ENCODE measurements around the gene RBKS. TPM values are rescaled to one million over a fixed set of nuclear protein-coding genes. Genes with fewer than 3 reads are reported as not detected.
A peak's percentile ranks its signal among the peaks of the same experiment; 100 is the strongest.

The RBKS gene
- total and polyA plus RNA-seq, 2 of the 13 experiments (the other 11 are each of a cell fraction or from before 2014, with no cell fraction given), result 7.7 to 8.3 TPM

DNA sequence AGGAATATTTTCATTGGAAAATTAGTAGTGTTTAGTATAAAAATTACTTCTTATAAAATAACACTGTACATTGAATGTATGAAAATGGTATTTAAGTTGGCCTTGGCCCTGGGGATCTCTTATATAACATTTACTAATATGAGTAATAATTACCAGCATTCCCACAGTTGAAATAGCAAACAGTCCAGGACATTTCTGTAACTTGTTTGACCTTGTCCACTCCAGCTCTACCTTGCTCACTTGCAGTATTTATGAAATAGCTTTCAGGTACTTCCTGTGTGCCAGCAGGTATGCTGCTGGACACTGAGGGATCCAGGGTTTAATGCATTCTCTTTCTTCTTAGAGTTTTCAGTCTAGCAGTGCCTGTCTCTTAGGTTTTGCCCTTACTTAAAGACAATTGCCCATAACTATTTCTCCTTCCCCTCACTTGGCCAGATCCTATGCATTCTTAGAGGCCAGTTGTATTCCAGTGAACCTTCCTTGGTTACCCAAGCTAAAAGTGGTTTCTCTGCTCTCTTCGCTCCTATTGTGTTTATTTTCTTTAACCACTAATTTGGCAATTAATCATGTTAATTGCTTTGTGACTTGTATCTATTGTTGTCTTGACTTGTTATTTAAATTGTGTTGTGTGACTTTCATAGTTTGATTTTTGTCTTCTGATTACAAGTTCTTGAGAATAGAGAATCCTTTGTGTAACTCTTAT lies 26.3 kb upstream of the RBKS start (continued):
- TF ChIP-seq, protein P1, sequence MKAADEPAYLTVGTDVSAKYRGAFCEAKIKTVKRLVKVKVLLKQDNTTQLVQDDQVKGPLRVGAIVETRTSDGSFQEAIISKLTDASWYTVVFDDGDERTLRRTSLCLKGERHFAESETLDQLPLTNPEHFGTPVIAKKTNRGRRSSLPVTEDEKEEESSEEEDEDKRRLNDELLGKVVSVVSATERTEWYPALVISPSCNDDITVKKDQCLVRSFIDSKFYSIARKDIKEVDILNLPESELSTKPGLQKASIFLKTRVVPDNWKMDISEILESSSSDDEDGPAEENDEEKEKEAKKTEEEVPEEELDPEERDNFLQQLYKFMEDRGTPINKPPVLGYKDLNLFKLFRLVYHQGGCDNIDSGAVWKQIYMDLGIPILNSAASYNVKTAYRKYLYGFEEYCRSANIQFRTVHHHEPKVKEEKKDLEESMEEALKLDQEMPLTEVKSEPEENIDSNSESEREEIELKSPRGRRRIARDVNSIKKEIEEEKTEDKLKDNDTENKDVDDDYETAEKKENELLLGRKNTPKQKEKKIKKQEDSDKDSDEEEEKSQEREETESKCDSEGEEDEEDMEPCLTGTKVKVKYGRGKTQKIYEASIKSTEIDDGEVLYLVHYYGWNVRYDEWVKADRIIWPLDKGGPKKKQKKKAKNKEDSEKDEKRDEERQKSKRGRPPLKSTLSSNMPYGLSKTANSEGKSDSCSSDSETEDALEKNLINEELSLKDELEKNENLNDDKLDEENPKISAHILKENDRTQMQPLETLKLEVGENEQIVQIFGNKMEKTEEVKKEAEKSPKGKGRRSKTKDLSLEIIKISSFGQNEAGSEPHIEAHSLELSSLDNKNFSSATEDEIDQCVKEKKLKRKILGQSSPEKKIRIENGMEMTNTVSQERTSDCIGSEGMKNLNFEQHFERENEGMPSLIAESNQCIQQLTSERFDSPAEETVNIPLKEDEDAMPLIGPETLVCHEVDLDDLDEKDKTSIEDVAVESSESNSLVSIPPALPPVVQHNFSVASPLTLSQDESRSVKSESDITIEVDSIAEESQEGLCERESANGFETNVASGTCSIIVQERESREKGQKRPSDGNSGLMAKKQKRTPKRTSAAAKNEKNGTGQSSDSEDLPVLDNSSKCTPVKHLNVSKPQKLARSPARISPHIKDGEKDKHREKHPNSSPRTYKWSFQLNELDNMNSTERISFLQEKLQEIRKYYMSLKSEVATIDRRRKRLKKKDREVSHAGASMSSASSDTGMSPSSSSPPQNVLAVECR (CRISPR knock-in tag; IDR thresholded peaks at IDR 0.05; ENCODE audit: borderline replicate concordance), result no peak
- TF ChIP-seq TEAD2 (CRISPR knock-in tag; IDR thresholded peaks at IDR 0.05) (no peak), PCBP2 (optimal IDR thresholded peaks at IDR 0.05; ENCODE audit: low read depth, low read length, poor library complexity, severe bottlenecking) (no peak), NFKB2 (CRISPR knock-in tag; IDR thresholded peaks at IDR 0.05; ENCODE audit: borderline replicate concordance) (no peak), ZNF776 (CRISPR knock-in tag; IDR thresholded peaks at IDR 0.05) (no peak), FOXO1 (CRISPR knock-in tag; IDR thresholded peaks at IDR 0.05) (peak; percentile 38; the same call in 1 of the 2 replicates), NR1H2 (CRISPR knock-in tag; IDR thresholded peaks at IDR 0.05; ENCODE audit: borderline replicate concordance, low read depth) (no peak), MYC (CRISPR knock-in tag; IDR thresholded peaks at IDR 0.05; ENCODE audit: borderline replicate concordance) (no peak), JUN (CRISPR knock-in tag; IDR thresholded peaks at IDR 0.05) (no peak), NCOR1 (IDR thresholded peaks at IDR 0.05; ENCODE audit: borderline replicate concordance, low read length) (no peak)
- TF ChIP-seq, protein P2, sequence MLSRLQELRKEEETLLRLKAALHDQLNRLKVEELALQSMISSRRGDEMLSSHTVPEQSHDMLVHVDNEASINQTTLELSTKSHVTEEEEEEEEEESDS (CRISPR knock-in tag; IDR thresholded peaks at IDR 0.05; ENCODE audit: borderline replicate concordance), result no peak
- TF ChIP-seq, protein P3, sequence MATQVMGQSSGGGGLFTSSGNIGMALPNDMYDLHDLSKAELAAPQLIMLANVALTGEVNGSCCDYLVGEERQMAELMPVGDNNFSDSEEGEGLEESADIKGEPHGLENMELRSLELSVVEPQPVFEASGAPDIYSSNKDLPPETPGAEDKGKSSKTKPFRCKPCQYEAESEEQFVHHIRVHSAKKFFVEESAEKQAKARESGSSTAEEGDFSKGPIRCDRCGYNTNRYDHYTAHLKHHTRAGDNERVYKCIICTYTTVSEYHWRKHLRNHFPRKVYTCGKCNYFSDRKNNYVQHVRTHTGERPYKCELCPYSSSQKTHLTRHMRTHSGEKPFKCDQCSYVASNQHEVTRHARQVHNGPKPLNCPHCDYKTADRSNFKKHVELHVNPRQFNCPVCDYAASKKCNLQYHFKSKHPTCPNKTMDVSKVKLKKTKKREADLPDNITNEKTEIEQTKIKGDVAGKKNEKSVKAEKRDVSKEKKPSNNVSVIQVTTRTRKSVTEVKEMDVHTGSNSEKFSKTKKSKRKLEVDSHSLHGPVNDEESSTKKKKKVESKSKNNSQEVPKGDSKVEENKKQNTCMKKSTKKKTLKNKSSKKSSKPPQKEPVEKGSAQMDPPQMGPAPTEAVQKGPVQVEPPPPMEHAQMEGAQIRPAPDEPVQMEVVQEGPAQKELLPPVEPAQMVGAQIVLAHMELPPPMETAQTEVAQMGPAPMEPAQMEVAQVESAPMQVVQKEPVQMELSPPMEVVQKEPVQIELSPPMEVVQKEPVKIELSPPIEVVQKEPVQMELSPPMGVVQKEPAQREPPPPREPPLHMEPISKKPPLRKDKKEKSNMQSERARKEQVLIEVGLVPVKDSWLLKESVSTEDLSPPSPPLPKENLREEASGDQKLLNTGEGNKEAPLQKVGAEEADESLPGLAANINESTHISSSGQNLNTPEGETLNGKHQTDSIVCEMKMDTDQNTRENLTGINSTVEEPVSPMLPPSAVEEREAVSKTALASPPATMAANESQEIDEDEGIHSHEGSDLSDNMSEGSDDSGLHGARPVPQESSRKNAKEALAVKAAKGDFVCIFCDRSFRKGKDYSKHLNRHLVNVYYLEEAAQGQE (IDR thresholded peaks at IDR 0.05; ENCODE audit: borderline replicate concordance in 1 of 2, low read depth in 1 of 2, low read length in 2 of 2), result no peak
- TF ChIP-seq, protein P4, sequence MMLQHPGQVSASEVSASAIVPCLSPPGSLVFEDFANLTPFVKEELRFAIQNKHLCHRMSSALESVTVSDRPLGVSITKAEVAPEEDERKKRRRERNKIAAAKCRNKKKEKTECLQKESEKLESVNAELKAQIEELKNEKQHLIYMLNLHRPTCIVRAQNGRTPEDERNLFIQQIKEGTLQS (CRISPR knock-in tag; IDR thresholded peaks at IDR 0.05), result no peak

Data from HepG2 (cell line).